Esophagus squamous epithelium (tissue), 5 donors: ENCODE data around the gene KIAA1671. TPM values are rescaled to one million over a fixed set of nuclear protein-coding genes. Genes with fewer than 3 reads are reported as not detected.

Experiments
- DNase-seq: peaks from one replicate; lab custom pipeline; 2025; lab: John Stamatoyannopoulos, UW
- H3K27ac ChIP-seq, 4 donors: fragments of 200-600 bp; sonication (generic); one replicate each; pipeline ENCODE4 v1.5.1; 2016 to 2019; ENCODE audit warnings: mild to moderate bottlenecking in 1 of 4
- H3K27me3 ChIP-seq, 4 donors: fragments of 200-600 bp; sonication (generic); 1 replicate in 3 of 4; 2 replicates in 1 of 4; pipeline versions ENCODE4 v1.5.1 to v1.6.0; 2017 to 2021; ENCODE audit warnings: antibody characterized with exemption in 1 of 4
- H3K36me3 ChIP-seq, 3 donors: fragments of 200-600 bp; sonication (generic); one replicate each; pipeline ENCODE4 v1.5.1; 2016 to 2019
- H3K4me1 ChIP-seq, 3 donors: fragments of 200-600 bp; sonication (generic); one replicate each; pipeline ENCODE4 v1.5.1; 2017 to 2019
- H3K4me3 ChIP-seq, 4 donors: fragments of 200-600 bp; sonication (generic); 1 replicate in 3 of 4; 2 replicates in 1 of 4; pipeline ENCODE4 v1.5.1; 2016 to 2019; ENCODE audit warnings: mild to moderate bottlenecking in 2 of 4, moderate library complexity in 1 of 4
- H3K9me3 ChIP-seq, 3 donors: fragments of 200-600 bp; sonication (generic); one replicate each; pipeline ENCODE4 v1.5.1; 2016 to 2019
- POLR2A ChIP-seq, 4 donors: fragments of 450-650 bp; IDR thresholded peaks; one replicate each; pipeline ENCODE4 v1.6.1; 2017; ENCODE audit warnings: antibody characterized with exemption in 4 of 4, mild to moderate bottlenecking in 4 of 4, moderate library complexity in 3 of 4
- WGBS, 2 donors: methylation state at CpG; one replicate each; pipeline ENCODE4 v1.1.5; 2018; 5-methylcytosine and 5-hydroxymethylcytosine counted together
- intact Hi-C: fragments of 100-400 bp; cut with DNase I; formaldehyde crosslinking; loops from one replicate; pipeline ENCODE4 v1.15.0; 2022
- total RNA-seq, 4 donors: library from RNA; depleted of rRNA; stranded (reverse); fragments of >200 nt; gene quantifications; one replicate each; pipeline ENCODE4 v1.1.0, GENCODE V29; 2016
- TF ChIP-seq, protein P1 (sequence below), 6 experiments: fragments of 450-650 bp in 4 of 6; fragments of 200-600 bp in 2 of 6; sonication (generic) in 2 of 6; IDR thresholded peaks; one replicate each; pipeline ENCODE4 v1.5.1; 2016 to 2019; ENCODE audit warnings: antibody characterized with exemption in 6 of 6, mild to moderate bottlenecking in 4 of 6, moderate library complexity in 4 of 6
- donor health status: DM: yes; HTN: yes; CAD: no.

Gene KIAA1671
- total RNA-seq, 4 donors from 2014 or later, result 43.1 to 73.2 (median 47.5) TPM

DNA sequence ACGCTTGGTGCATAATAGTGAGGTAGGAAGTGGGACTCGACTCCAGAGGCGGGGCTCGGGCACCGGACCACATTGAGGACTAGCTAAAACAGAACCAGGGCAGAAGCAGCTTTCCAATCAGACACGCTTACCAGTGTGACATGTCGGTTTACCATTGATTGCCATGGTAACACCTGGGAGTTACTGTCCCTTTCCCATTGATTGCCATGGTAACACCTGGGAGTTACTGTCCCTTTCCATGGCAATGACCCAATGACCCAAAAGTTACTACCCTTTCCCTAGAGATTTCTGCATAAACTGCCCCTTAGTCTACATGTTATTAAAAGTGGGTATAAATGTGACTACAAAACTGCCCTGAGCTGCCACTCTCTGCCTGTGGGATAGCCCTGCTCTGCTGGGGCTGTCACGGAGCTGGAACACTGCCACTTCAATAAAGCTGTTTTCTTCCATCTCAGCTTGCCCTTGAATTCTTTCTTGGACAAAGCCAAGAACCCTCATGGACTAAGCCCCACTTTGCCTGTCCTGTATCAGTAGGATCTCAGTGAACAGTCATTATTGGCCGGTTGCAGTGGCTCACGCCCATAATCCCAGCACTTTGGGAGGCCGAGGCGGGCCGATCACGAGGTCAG lies 169.7 kb downstream of the KIAA1671 start:
- Histone ChIP-seq H3K36me3 (peaks cover 0 to 41% (median 0%) of the 10 kb centered on the region in 3 donors), H3K4me1 (peaks cover 7 to 57% (median 19%) of the 10 kb centered on the region in 3 donors), H3K27ac (no peak overlapping the region), H3K4me3 (no peak overlapping the region), H3K27me3 (no peaks in the 10 kb centered on the region), H3K9me3 (no peaks in the 10 kb centered on the region)
- no peak for DNase-seq
- TF ChIP-seq POLR2A (IDR thresholded peaks at IDR 0.05), result no peak
- TF ChIP-seq, protein P1, sequence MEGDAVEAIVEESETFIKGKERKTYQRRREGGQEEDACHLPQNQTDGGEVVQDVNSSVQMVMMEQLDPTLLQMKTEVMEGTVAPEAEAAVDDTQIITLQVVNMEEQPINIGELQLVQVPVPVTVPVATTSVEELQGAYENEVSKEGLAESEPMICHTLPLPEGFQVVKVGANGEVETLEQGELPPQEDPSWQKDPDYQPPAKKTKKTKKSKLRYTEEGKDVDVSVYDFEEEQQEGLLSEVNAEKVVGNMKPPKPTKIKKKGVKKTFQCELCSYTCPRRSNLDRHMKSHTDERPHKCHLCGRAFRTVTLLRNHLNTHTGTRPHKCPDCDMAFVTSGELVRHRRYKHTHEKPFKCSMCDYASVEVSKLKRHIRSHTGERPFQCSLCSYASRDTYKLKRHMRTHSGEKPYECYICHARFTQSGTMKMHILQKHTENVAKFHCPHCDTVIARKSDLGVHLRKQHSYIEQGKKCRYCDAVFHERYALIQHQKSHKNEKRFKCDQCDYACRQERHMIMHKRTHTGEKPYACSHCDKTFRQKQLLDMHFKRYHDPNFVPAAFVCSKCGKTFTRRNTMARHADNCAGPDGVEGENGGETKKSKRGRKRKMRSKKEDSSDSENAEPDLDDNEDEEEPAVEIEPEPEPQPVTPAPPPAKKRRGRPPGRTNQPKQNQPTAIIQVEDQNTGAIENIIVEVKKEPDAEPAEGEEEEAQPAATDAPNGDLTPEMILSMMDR (IDR thresholded peaks at IDR 0.05), result no peak
- 86 to 87% methylated on average over 6 to 8 of the region's 14 CpGs for WGBS, 2 donors
- intact Hi-C loops, result no loop called here

DNA sequence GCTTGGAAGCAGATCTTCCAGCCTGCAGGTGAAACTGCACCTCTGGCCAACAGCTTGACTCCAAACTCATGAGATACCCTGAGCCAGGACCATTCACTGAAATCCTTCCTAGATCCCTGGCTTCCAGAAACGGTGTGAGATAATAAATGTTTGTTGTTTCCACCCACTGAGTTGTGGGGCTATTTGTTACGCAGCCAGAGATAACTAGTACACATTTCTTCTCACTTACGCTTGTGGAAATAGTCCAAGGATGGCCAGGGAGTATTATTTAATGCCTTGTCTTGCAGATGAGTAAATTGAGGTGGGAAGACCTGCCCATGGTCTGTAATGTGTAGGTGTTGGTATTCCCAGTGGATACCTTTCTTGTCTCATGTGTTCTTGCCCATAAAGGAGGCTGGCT lies 171.2 kb downstream of the KIAA1671 start:
- Histone ChIP-seq H3K4me1 (peaks cover 7 to 66% (median 32%) of the 10 kb centered on the region in 3 donors), H3K27me3 (no peaks in the 10 kb centered on the region), H3K27ac (no peak overlapping the region), H3K36me3 (peaks cover 0 to 29% (median 0%) of the 10 kb centered on the region in 3 donors), H3K4me3 (no peak overlapping the region), H3K9me3 (no peaks in the 10 kb centered on the region)
- intact Hi-C loops, result no loop called here
- WGBS, 2 donors, result 81 to 95% methylated on average over 2 to 3 of the region's 3 CpGs
- DNase-seq, result no peak
- TF ChIP-seq, protein P1 (IDR thresholded peaks at IDR 0.05), result no peak
- TF ChIP-seq POLR2A (IDR thresholded peaks at IDR 0.05), result no peak

DNA sequence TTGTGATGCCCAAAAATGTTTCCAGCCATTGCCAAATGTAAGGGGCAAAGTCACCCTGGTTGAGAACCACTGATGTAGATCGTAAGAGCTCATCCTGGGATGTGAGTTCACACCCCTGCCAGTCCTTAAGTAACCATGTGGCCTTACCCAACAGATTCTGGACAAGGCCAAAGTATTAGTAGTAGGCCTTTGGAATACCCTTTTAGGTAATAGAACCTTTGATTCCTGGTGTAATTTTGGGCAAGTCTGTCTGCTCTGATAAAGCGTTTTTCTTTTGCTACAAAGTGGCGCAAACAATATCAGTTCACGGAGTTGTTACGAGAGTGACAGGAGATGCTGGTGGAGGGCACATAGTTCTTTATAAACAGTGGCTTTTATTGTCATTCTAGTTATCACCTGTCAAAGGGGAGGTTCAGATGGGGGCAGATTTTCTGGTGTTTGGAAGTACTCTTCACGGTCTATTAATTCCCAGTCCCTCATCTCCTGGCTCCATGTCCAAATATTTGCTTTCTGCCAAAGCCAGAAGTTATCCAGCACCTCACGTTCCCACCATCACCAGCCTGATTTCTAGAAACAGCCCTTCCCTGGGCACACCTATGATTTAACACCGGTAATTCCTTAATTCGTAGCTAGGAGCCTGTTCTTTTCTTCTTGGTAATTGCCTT lies 173.3 kb downstream of the KIAA1671 start:
- Histone ChIP-seq H3K4me1 (peaks cover 5 to 66% (median 31%) of the 10 kb centered on the region in 3 donors), H3K4me3 (no peak overlapping the region), H3K9me3 (no peaks in the 10 kb centered on the region), H3K27ac (peak overlapping the region in 2 of 4 donors; percentile 13 to 40), H3K27me3 (no peaks in the 10 kb centered on the region), H3K36me3 (peaks cover 0 to 23% (median 0%) of the 10 kb centered on the region in 3 donors)
- TF ChIP-seq, protein P1 (IDR thresholded peaks at IDR 0.05), result no peak
- intact Hi-C loops, result no loop called here
- DNase-seq, result no peak
- 64 to 75% methylated on average over 9 of the region's 9 CpGs for WGBS, 2 donors

DNA sequence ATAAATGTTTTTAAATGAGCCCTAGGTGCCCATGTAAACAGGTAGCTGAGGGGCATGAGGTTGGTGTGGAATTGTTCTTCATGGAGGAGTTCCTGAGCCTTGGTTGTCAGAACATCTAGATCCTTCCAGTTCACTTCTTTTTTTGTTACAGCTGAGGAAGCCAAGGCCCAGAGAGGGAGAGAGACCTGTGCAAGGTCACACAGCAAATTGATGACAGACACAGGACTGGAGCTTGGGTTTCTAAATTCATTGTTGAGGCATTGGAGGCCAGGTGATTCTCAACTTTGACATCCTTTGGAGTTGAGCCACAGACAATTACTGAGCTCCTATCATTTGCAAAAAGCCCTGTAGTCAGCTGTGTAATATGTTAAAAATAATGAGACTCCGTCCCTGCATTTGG lies 174.0 kb downstream of the KIAA1671 start:
- Histone ChIP-seq H3K9me3 (no peaks in the 10 kb centered on the region), H3K4me3 (no peak overlapping the region), H3K36me3 (peaks cover 0 to 23% (median 0%) of the 10 kb centered on the region in 3 donors), H3K4me1 (peaks cover 8 to 66% (median 38%) of the 10 kb centered on the region in 3 donors), H3K27me3 (no peaks in the 10 kb centered on the region), H3K27ac (peak overlapping the region in 2 of 4 donors; percentile 13 to 40)
- TF ChIP-seq, protein P1 (IDR thresholded peaks at IDR 0.05), result no peak
- no peak for TF ChIP-seq POLR2A (IDR thresholded peaks at IDR 0.05)
- DNase-seq, result no peak
- WGBS, 2 donors, result 82 to 93% methylated on average over 1 of the region's 1 CpG
- intact Hi-C loops, result no loop called here

DNA sequence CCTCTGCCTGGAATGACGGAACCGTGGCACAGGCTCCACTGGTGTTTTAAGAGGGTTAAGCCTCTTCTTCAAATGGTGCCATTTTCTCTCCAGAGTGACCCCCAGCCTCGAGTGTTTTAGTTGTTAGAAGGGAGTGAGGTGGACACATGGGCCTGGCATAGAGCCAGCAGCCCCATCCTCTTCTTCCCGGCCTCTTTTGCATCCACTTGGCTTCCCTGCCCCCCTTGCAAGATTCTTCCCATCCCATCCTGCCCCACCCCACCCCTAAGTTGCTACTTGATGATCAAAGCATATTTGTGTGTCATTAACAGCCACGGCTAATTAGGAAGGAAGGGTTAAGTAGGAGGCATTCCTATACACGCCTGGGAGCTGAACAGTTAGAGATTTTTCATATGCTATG lies 174.8 kb downstream of the KIAA1671 start:
- H3K9me3 ChIP-seq, result no peaks in the 10 kb centered on the region
- 32 to 37% methylated on average over 5 to 6 of the region's 6 CpGs for WGBS, 2 donors
- no peak for DNase-seq
- peaks cover 16 to 70% (median 42%) of the 10 kb centered on the region in 3 donors for H3K4me1 ChIP-seq
- TF ChIP-seq POLR2A (IDR thresholded peaks at IDR 0.05), result no peak
- TF ChIP-seq, protein P1 (IDR thresholded peaks at IDR 0.05), result no peak
- H3K36me3 ChIP-seq, result peaks cover 0 to 20% (median 0%) of the 10 kb centered on the region in 3 donors
- H3K27me3 ChIP-seq, result no peaks in the 10 kb centered on the region
- intact Hi-C loops, result no loop called here
- no peak overlapping the region for H3K27ac ChIP-seq
- H3K4me3 ChIP-seq, result no peak overlapping the region
